Measurements from ENCODE around the gene EMP1. TPM values are rescaled to one million over a fixed set of nuclear protein-coding genes. Genes with fewer than 3 reads are reported as not detected.

The EMP1 gene
- total RNA-seq, result 76.8 TPM
- long read RNA-seq, full-length matches to known transcripts, result 27 of 38 reads
- long read RNA-seq, partial matches to known transcripts, result 1 of 38 reads
- long read RNA-seq, other reads (novel, unspliced or antisense), result 10 of 38 reads

- ATAC-seq (peak; percentile 87), DNase-seq (peak; percentile 88)
- intact Hi-C loops (cut with micrococcal nuclease), result loop anchor here (5.0 kb wide), 1 partner anchor 94 kb away; the partner anchor contains the start of gene GSG1
Observed at GRCh38 chr12:13196130-13196921, at the start of gene EMP1. EMP1 (plus strand) TSS chr12:13196726; CDS start chr12:13211511, 14,785 bp downstream.

GRCh38 chr12:13147688-13148484 lies 48.6 kb upstream of the EMP1 start:
- ATAC-seq, result peak; percentile 26
- intact Hi-C loops (cut with micrococcal nuclease), result no loop called here
- DNase-seq, result peak; percentile 40

GRCh38 chr12:13148485-13148847 lies 48.1 kb upstream of the EMP1 start:
- ATAC-seq (peak; percentile 30), DNase-seq (no peak)
- intact Hi-C loops (cut with micrococcal nuclease), result no loop called here

GRCh38 chr12:13149411-13149810 lies 47.1 kb upstream of the EMP1 start:
- intact Hi-C loops (cut with micrococcal nuclease), result no loop called here
- ATAC-seq (peak; percentile 2), DNase-seq (no peak)

- intact Hi-C loops (cut with micrococcal nuclease), result no loop called here
- ATAC-seq (peak; percentile 87), DNase-seq (peak; percentile 75)
Observed at GRCh38 chr12:13152281-13152680, 44.2 kb upstream of the EMP1 start.

- no peak for ATAC-seq
- intact Hi-C loops (cut with micrococcal nuclease), result no loop called here
- DNase-seq, result no peak
Observed at GRCh38 chr12:13152756-13153155, 43.8 kb upstream of the EMP1 start.

GRCh38 chr12:13153180-13153579 lies 43.3 kb upstream of the EMP1 start:
- no peak for ATAC-seq
- DNase-seq, result no peak
- intact Hi-C loops (cut with micrococcal nuclease), result no loop called here

- no peak for DNase-seq
- intact Hi-C loops (cut with micrococcal nuclease), result no loop called here
- ATAC-seq, result no peak
Observed at GRCh38 chr12:13154027-13154538, 42.4 kb upstream of the EMP1 start.

GRCh38 chr12:13154831-13155230 lies 41.7 kb upstream of the EMP1 start:
- no peak for DNase-seq
- intact Hi-C loops (cut with micrococcal nuclease), result no loop called here

GRCh38 chr12:13156277-13156676 lies 40.2 kb upstream of the EMP1 start:
- intact Hi-C loops (cut with micrococcal nuclease), result no loop called here
- no peak for ATAC-seq
- no peak for DNase-seq

More at GRCh38 chr12:13154831-13155230, 41.7 kb upstream of the EMP1 start:
- no peak for ATAC-seq

- no peak for DNase-seq
- intact Hi-C loops (cut with micrococcal nuclease), result no loop called here
- ATAC-seq, result no peak
Observed at GRCh38 chr12:13161172-13161571, 35.4 kb upstream of the EMP1 start.

GRCh38 chr12:13162904-13163303 lies 33.6 kb upstream of the EMP1 start:
- no peak for DNase-seq
- intact Hi-C loops (cut with micrococcal nuclease), result no loop called here
- no peak for ATAC-seq

GRCh38 chr12:13163868-13164635 lies 32.5 kb upstream of the EMP1 start:
- intact Hi-C loops (cut with micrococcal nuclease), result no loop called here
- no peak for ATAC-seq

GRCh38 chr12:13164921-13165616 lies 31.5 kb upstream of the EMP1 start:
- intact Hi-C loops (cut with micrococcal nuclease), result no loop called here
- ATAC-seq (no peak), DNase-seq (no peak)

More at GRCh38 chr12:13163868-13164635, 32.5 kb upstream of the EMP1 start:
- no peak for DNase-seq

- intact Hi-C loops (cut with micrococcal nuclease), result no loop called here
- peak; percentile 75 for DNase-seq
- ATAC-seq, result peak; percentile 95
Observed at GRCh38 chr12:13165617-13166041, 30.9 kb upstream of the EMP1 start.

GRCh38 chr12:13167226-13167625 lies 29.3 kb upstream of the EMP1 start:
- intact Hi-C loops (cut with micrococcal nuclease), result no loop called here
- ATAC-seq (no peak), DNase-seq (no peak)

- DNase-seq (no peak), ATAC-seq (no peak)
- intact Hi-C loops (cut with micrococcal nuclease), result no loop called here
Observed at GRCh38 chr12:13167906-13168305, 28.6 kb upstream of the EMP1 start.

- intact Hi-C loops (cut with micrococcal nuclease), result no loop called here
- ATAC-seq (no peak), DNase-seq (no peak)
Observed at GRCh38 chr12:13169272-13169671, 27.3 kb upstream of the EMP1 start.
